SK-N-SH treated with all-trans-retinoic acid at 6 μM for 48 hours (cell line): ENCODE measurements around the gene PARP6.

Experiments
- ARNTL ChIP-seq: fragments of 450-650 bp; formaldehyde crosslinking; IDR thresholded peaks from 2 replicates; pipeline ENCODE4 v1.5.0; 2020; ENCODE audit warnings: low read depth, mild to moderate bottlenecking, moderate library complexity, borderline replicate concordance
- CREB5 ChIP-seq: fragments of 250-450 bp; sonication (Bioruptor Pico); IDR thresholded peaks from 2 replicates; pipeline ENCODE4 v1.5.1; 2020; ENCODE audit warnings: low read depth, mild to moderate bottlenecking, moderate library complexity
- ISL1 ChIP-seq: fragments of 250-450 bp; sonication (Bioruptor Pico); IDR thresholded peaks from 2 replicates; pipeline ENCODE4 v2.1.2; 2022; ENCODE audit warnings: mild to moderate bottlenecking, moderate library complexity
- OSR1 ChIP-seq: fragments of 250-450 bp; sonication (Bioruptor Pico); IDR thresholded peaks from 2 replicates; pipeline ENCODE4 v1.8.0; 2022; ENCODE audit warnings: moderate library complexity, mild to moderate bottlenecking, inconsistent platforms
- POU6F1 ChIP-seq: fragments of 250-450 bp; sonication (Bioruptor Pico); IDR thresholded peaks from 2 replicates; pipeline ENCODE4 v1.8.0; 2021; ENCODE audit warnings: low read depth, mild to moderate bottlenecking, moderate library complexity, borderline replicate concordance
- RARB ChIP-seq: fragments of 250-450 bp; sonication (Bioruptor Pico); IDR thresholded peaks from 2 replicates; pipeline ENCODE4 v1.8.0; 2021; ENCODE audit warnings: mild to moderate bottlenecking, moderate library complexity
- TCF4 ChIP-seq: fragments of 250-450 bp; sonication (Bioruptor Pico); IDR thresholded peaks from 2 replicates; pipeline ENCODE4 v1.8.0; 2021; ENCODE audit warnings: mild to moderate bottlenecking, moderate library complexity, borderline replicate concordance
- TOX ChIP-seq: fragments of 250-450 bp; sonication (Bioruptor Pico); IDR thresholded peaks from 2 replicates; pipeline ENCODE4 v1.8.0; 2021; ENCODE audit warnings: mild to moderate bottlenecking, moderate library complexity, borderline replicate concordance
- ZNF565 ChIP-seq: fragments of 450-650 bp; formaldehyde crosslinking; conservative IDR thresholded peaks from 2 replicates; pipeline ENCODE4 v1.5.0; 2020; ENCODE audit warnings: low read depth, mild to moderate bottlenecking, moderate library complexity
- ZNF70 ChIP-seq: fragments of 450-650 bp; formaldehyde crosslinking; IDR thresholded peaks from 2 replicates; pipeline ENCODE4 v1.5.0; 2020; ENCODE audit warnings: mild to moderate bottlenecking, moderate library complexity
- TF ChIP-seq, protein P1 (sequence below): fragments of 250-450 bp; sonication (Bioruptor Pico); IDR thresholded peaks from 2 replicates; pipeline ENCODE4 v1.8.0; 2020; ENCODE audit warnings: mild to moderate bottlenecking, moderate library complexity, borderline replicate concordance

GRCh38 chr15:72196409-72197040 lies 75.8 kb downstream of the PARP6 start:
- TF ChIP-seq, protein P1, sequence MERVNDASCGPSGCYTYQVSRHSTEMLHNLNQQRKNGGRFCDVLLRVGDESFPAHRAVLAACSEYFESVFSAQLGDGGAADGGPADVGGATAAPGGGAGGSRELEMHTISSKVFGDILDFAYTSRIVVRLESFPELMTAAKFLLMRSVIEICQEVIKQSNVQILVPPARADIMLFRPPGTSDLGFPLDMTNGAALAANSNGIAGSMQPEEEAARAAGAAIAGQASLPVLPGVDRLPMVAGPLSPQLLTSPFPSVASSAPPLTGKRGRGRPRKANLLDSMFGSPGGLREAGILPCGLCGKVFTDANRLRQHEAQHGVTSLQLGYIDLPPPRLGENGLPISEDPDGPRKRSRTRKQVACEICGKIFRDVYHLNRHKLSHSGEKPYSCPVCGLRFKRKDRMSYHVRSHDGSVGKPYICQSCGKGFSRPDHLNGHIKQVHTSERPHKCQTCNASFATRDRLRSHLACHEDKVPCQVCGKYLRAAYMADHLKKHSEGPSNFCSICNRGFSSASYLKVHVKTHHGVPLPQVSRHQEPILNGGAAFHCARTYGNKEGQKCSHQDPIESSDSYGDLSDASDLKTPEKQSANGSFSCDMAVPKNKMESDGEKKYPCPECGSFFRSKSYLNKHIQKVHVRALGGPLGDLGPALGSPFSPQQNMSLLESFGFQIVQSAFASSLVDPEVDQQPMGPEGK (CRISPR knock-in tag): no peak
- TF ChIP-seq CREB5 (CRISPR knock-in tag): no peak
- TF ChIP-seq RARB (CRISPR knock-in tag): no peak
- no peak for TF ChIP-seq TCF4 (CRISPR knock-in tag)
- no peak for TF ChIP-seq OSR1 (CRISPR knock-in tag)
- TF ChIP-seq ISL1 (CRISPR knock-in tag): no peak
- TF ChIP-seq POU6F1 (CRISPR knock-in tag): no peak
- no peak for TF ChIP-seq TOX (CRISPR knock-in tag)
- no peak for TF ChIP-seq ZNF70 (CRISPR knock-in tag)
- no peak for TF ChIP-seq ARNTL
- TF ChIP-seq ZNF565 (CRISPR knock-in tag): no peak
